Suprapubic skin (tissue), 3 donors: ENCODE data around the gene PDE6H.

ENCODE experiments used
- POLR2A ChIP-seq, 2 donors: fragments of 450-650 bp; IDR thresholded peaks; one replicate each; pipeline ENCODE4 v1.6.1; 2017; ENCODE audit warnings: antibody characterized with exemption in 2 of 2, mild to moderate bottlenecking in 2 of 2, moderate library complexity in 2 of 2
- TF ChIP-seq, protein P1 (sequence below), 2 donors: fragments of 200-600 bp in 1 of 2; fragments of 450-650 bp in 1 of 2; sonication (generic) in 1 of 2; IDR thresholded peaks; one replicate each; pipeline ENCODE4 v1.5.1; 2016 to 2019; ENCODE audit warnings: antibody characterized with exemption in 2 of 2, mild to moderate bottlenecking in 1 of 2, moderate library complexity in 1 of 2

DNA sequence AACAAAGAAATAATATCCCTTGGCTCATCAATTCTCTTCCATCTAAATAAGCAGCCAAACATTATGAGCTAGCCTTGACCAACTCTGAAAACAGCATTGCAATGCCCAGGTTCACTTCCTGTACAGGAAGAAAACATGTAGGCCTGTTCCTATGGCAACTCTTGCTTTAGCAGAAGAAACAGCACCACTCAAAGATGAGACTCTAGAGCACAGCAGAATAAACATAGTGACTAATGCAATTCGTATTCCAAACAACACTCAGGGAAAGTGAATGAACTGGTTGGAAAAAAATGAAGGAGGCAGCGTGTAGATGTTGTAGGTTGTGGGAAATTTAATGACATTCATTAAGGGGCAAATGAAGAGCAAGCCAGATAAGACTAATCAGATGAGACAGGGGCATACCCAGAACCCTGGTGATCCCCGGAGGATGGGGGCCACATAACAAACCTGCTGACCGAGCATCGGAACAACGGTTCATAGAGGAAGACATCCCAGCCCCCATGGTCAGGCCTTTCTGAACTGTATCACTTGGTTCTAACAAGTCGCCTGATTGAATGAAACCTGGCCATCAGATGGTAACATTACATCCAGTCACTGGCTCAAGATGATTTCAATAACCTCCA is 20.4 kb upstream of the PDE6H start:
- TF ChIP-seq POLR2A (IDR thresholded peaks at IDR 0.05) = no peak
- TF ChIP-seq, protein P1, sequence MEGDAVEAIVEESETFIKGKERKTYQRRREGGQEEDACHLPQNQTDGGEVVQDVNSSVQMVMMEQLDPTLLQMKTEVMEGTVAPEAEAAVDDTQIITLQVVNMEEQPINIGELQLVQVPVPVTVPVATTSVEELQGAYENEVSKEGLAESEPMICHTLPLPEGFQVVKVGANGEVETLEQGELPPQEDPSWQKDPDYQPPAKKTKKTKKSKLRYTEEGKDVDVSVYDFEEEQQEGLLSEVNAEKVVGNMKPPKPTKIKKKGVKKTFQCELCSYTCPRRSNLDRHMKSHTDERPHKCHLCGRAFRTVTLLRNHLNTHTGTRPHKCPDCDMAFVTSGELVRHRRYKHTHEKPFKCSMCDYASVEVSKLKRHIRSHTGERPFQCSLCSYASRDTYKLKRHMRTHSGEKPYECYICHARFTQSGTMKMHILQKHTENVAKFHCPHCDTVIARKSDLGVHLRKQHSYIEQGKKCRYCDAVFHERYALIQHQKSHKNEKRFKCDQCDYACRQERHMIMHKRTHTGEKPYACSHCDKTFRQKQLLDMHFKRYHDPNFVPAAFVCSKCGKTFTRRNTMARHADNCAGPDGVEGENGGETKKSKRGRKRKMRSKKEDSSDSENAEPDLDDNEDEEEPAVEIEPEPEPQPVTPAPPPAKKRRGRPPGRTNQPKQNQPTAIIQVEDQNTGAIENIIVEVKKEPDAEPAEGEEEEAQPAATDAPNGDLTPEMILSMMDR (IDR thresholded peaks at IDR 0.05) = no peak
